K562 (cell line): ENCODE data around the gene CACNG3. TPM values are rescaled to one million over a fixed set of nuclear protein-coding genes. Genes with fewer than 3 reads are reported as not detected.

ENCODE experiments used
- ATAC-seq: fragments of 200-7000 bp; cut with Tn5 transposase; 3 replicates; pipeline ENCODE4 v1.9.1; 2020; ENCODE audit warnings: moderate library complexity
- BruUV-seq: library from RNA; stranded (reverse); fragments of 400-500 nt; replicated peaks from 2 replicates; lab custom pipeline; 2021; lab: Mats Ljungman, UMichigan
- CTCF ChIA-PET: fragments of 300-600 bp; formaldehyde crosslinking; extraction: SDS; loops from one replicate; lab custom pipeline; 2021; ENCODE audit warnings: low intra/inter-chr PET ratio; lab: Yijun Ruan, JAX
- POLR2A ChIA-PET: fragments of 300-600, 350-650 bp; sonication (Branson Sonifier 250); formaldehyde crosslinking; extraction: SDS; loops from one replicate; lab custom pipeline; 2021; ENCODE audit warnings: antibody characterized with exemption, inconsistent platforms; lab: Yijun Ruan, JAX
- DNase-seq, 4 experiments: peaks; one replicate each; pipeline versions ENCODE4 v3.0.0 to v3.0.0-alpha.2; 2011 to 2018; ENCODE audit warnings: low spot score in 3 of 4, mixed read lengths in 3 of 4; ENCODE audit errors: extremely low read depth in 1 of 4
- FAIRE-seq: peaks from 2 replicates; lab custom pipeline; 2011; peaks lifted over from hg19 to GRCh38; lab: Jason Lieb, UNC
- H2AFZ ChIP-seq: 2 replicates; pipeline ENCODE4 v1.6.0; 2011; ENCODE audit warnings: low read depth, low read length, control low read depth, inconsistent platforms
- H3K27ac ChIP-seq: fragments of 200-600 bp; 3 replicates; pipeline ENCODE4 v1.8.0; 2011; ENCODE audit warnings: low read depth, mild to moderate bottlenecking, control low read depth, inconsistent platforms, low read length, moderate library complexity, mixed read lengths; ENCODE audit errors: extremely low read depth
- H3K27me3 ChIP-seq, 2 experiments: fragments of 300-600 bp in 1 of 2; 2 replicates in 1 of 2; 3 replicates in 1 of 2; pipeline versions ENCODE4 v1.6.0 to v1.8.0; 2011; ENCODE audit warnings: inconsistent platforms in 2 of 2, low read length in 2 of 2, mild to moderate bottlenecking in 1 of 2, mixed read lengths in 1 of 2, moderate library complexity in 1 of 2; ENCODE audit not compliant: control insufficient read depth in 2 of 2, insufficient read depth in 2 of 2
- H3K36me3 ChIP-seq: fragments of 300-600 bp; 3 replicates; pipeline ENCODE4 v1.8.0; 2011; ENCODE audit warnings: mild to moderate bottlenecking, low read length, inconsistent platforms; ENCODE audit not compliant: control insufficient read depth, insufficient read depth
- H3K4me1 ChIP-seq, 2 experiments: fragments of 200-600 bp in 1 of 2; replicated peaks in 1 of 2; 2 replicates in 1 of 2; 3 replicates in 1 of 2; pipeline versions ENCODE4 v1.5.1 to v1.8.0; 2011; ENCODE audit warnings: inconsistent platforms in 2 of 2, low read length in 2 of 2, mild to moderate bottlenecking in 1 of 2, mixed read lengths in 1 of 2, moderate library complexity in 1 of 2; ENCODE audit not compliant: control insufficient read depth in 2 of 2, insufficient read depth in 2 of 2
- H3K4me2 ChIP-seq: 2 replicates; pipeline ENCODE4 v1.6.1; 2011; ENCODE audit warnings: low read length, control low read depth, inconsistent platforms, mixed read lengths; ENCODE audit not compliant: insufficient read depth
- H3K4me3 ChIP-seq: fragments of 200-600 bp; sonication (generic), shearing (Covaris generic); 2 replicates; pipeline ENCODE4 v1.5.1; 2016; ENCODE audit warnings: control low read depth, inconsistent platforms
- H3K79me2 ChIP-seq: fragments of 200-600 bp; 3 replicates; pipeline ENCODE4 v1.8.0; 2011; ENCODE audit warnings: low read length, inconsistent platforms; ENCODE audit not compliant: control insufficient read depth, insufficient read depth
- H3K9ac ChIP-seq, 2 experiments: 2 replicates each; pipeline versions ENCODE4 v1.6.0 to v1.6.1; 2011; ENCODE audit warnings: low read depth in 2 of 2, low read length in 2 of 2, control low read depth in 1 of 2, inconsistent platforms in 1 of 2, mild to moderate bottlenecking in 1 of 2, mixed read lengths in 1 of 2; ENCODE audit not compliant: insufficient read depth in 1 of 2
- H3K9me1 ChIP-seq: one replicate; pipeline ENCODE4 v1.6.0; 2011; ENCODE audit warnings: inconsistent platforms, mild to moderate bottlenecking, low read length, moderate library complexity; ENCODE audit not compliant: control insufficient read depth, insufficient read depth
- H3K9me3 ChIP-seq: replicated peaks from 2 replicates; pipeline ENCODE4 v1.5.1; 2011; ENCODE audit warnings: low read depth, low read length, inconsistent platforms; ENCODE audit not compliant: control insufficient read depth, insufficient read depth
- H4K20me1 ChIP-seq: replicated peaks from 2 replicates; pipeline ENCODE4 v1.6.1; 2011; ENCODE audit warnings: low read length, inconsistent platforms, mixed read lengths; ENCODE audit not compliant: control insufficient read depth, insufficient read depth
- CBX8 ChIP-seq: fragments of 200-600 bp; sonication (generic); IDR thresholded peaks from 2 replicates; pipeline ENCODE4 v1.6.1; 2012; ENCODE audit warnings: borderline replicate concordance, mixed run types, low read depth, mild to moderate bottlenecking, moderate library complexity, mixed read lengths, low read length, control low read depth, inconsistent platforms; ENCODE audit not compliant: poor library complexity, severe bottlenecking; ENCODE audit errors: extremely low read depth
- HLTF ChIP-seq: fragments of 450-650 bp; IDR thresholded peaks from 2 replicates; pipeline ENCODE4 v1.6.1; 2016
- HNRNPL ChIP-seq: fragments of 200-400 bp; formaldehyde crosslinking; IDR thresholded peaks from 2 replicates; pipeline ENCODE4 v1.6.1; 2017; ENCODE audit warnings: low read depth, mild to moderate bottlenecking, low read length
- RFX7 ChIP-seq: fragments of 250-450 bp; sonication (Bioruptor Pico); IDR thresholded peaks from 2 replicates; pipeline ENCODE4 v1.5.1; 2021; ENCODE audit warnings: mild to moderate bottlenecking
- SAFB ChIP-seq: fragments of 200-400 bp; formaldehyde crosslinking; IDR thresholded peaks from 2 replicates; pipeline ENCODE4 v1.6.1; 2017; ENCODE audit warnings: low read depth, low read length, borderline replicate concordance
- SMARCA4 ChIP-seq: fragments of 450-650 bp; IDR thresholded peaks from 2 replicates; pipeline ENCODE4 v1.6.1; 2016
- SUPT5H ChIP-seq: fragments of 450-650 bp; IDR thresholded peaks from 2 replicates; pipeline ENCODE4 v1.6.1; 2016
- ZFP91 ChIP-seq: sonication (generic); formaldehyde crosslinking; IDR thresholded peaks from 2 replicates; pipeline ENCODE4 v1.8.0; 2022; ENCODE audit warnings: mild to moderate bottlenecking, missing genetic modification reagents
- ZNF253 ChIP-seq: fragments of 250-450 bp; sonication (Bioruptor Pico); conservative IDR thresholded peaks from 2 replicates; pipeline ENCODE4 v1.6.1; 2021; ENCODE audit warnings: mild to moderate bottlenecking
- WGBS: fragments of 100-300 bp; shearing (Covaris generic); methylation state at CpG from one replicate; pipeline ENCODE4 v1.1.6; 2016; ENCODE audit warnings: low coverage, mixed read lengths; ENCODE audit not compliant: insufficient coverage; ENCODE audit errors: missing lambda C conversion rate; 5-methylcytosine and 5-hydroxymethylcytosine counted together
- in situ Hi-C: fragments of 300-500 bp; cut with MboI; formaldehyde crosslinking; loops from 4 replicates; pipeline ENCODE4 v1.15.0; 2018; ENCODE audit warnings: inconsistent platforms, mixed read lengths
- intact Hi-C: fragments of 100-400 bp; cut with micrococcal nuclease; formaldehyde crosslinking; loops from 2 replicates; pipeline ENCODE4 v1.14.2; 2022
- polyA plus RNA-seq, 8 experiments: library from polyadenylated mRNA; depleted of rRNA in 4 of 8; stranded (reverse) in 5 of 8; unstranded in 3 of 8; fragments of >200 nt; fragmentation: Nextera tagmentation in 2 of 8; fragmentation: Illumina TruSeq in 1 of 8; extraction: Ambion mirVana in 2 of 8; extraction: Trizol in 1 of 8; gene quantifications; 2 replicates each; pipeline versions ENCODE4 v1.2.1 to v1.2.3, GENCODE V29; 2011 to 2014; ENCODE audit warnings: inconsistent platforms in 1 of 8, missing spikeins in 1 of 8
- total RNA-seq, 7 experiments: library from RNA; depleted of rRNA in 6 of 7; stranded (reverse); fragments of >200 nt in 6 of 7; fragmentation: Illumina TruSeq in 2 of 7; extraction: Trizol in 2 of 7; gene quantifications; 2 replicates each; pipeline versions ENCODE4 v1.2.1 to v1.2.3, GENCODE V29; 2011 to 2021; ENCODE audit warnings: low replicate concordance in 1 of 7

The CACNG3 gene
- total and polyA plus RNA-seq, 9 of the 15 experiments (the other 6 are each of a cell fraction or from before 2014, with no cell fraction given), result not detected

GRCh38 chr16:24372824-24373223, 116.7 kb downstream of the CACNG3 start:
- no peaks in the 10 kb centered on the region for H3K9me3 ChIP-seq
- H3K27ac ChIP-seq, result no peak overlapping the region
- no peak overlapping the region for H3K4me2 ChIP-seq
- TF ChIP-seq SAFB (no peak), SMARCA4 (no peak), RFX7 (no peak), HLTF (no peak), HNRNPL (no peak), SUPT5H (no peak), CBX8 (no peak), ZFP91 (CRISPR knock-in tag) (no peak), ZNF253 (CRISPR knock-in tag) (no peak)
- TF ChIP-seq, all 486 proteins: peak for 0
- CTCF ChIA-PET, result no interaction called here
- H3K9me1 ChIP-seq, result no peaks in the 10 kb centered on the region
- ATAC-seq (no peak), DNase-seq (no peak), FAIRE-seq (no peak)
- peaks cover 2 to 3% of the 10 kb centered on the region in 2 experiments; a peak in 2 of 5 replicates for H3K27me3 ChIP-seq
- H3K4me3 ChIP-seq, result no peak overlapping the region
- H3K79me2 ChIP-seq, result no peaks in the 10 kb centered on the region
- no peak overlapping the region for H3K9ac ChIP-seq
- intact Hi-C loops, result no loop called here
- in situ Hi-C loops, result no loop called here
- H4K20me1 ChIP-seq, result no peaks in the 10 kb centered on the region
- no TSS peak for BruUV-seq
- POLR2A ChIA-PET, result interaction anchor here (0.7 to 0.9 kb wide), 2 partner anchors 15 to 81 kb away, joined by 3 to 4 read pairs; no protein-coding TSS in a partner anchor
- no peak overlapping the region for H2AFZ ChIP-seq
- 3% methylated on average over 5 of the region's 5 CpGs for WGBS
- H3K4me1 ChIP-seq, result no peaks in the 10 kb centered on the region
- no peaks in the 10 kb centered on the region for H3K36me3 ChIP-seq
